ENCODE data around the gene LMO7.
"Not testable (repeated sequence)": the region's sequence is repeated elsewhere in the genome, so short reads cannot be mapped to it uniquely, and the experiment has no call there.

The LMO7 gene

DNA sequence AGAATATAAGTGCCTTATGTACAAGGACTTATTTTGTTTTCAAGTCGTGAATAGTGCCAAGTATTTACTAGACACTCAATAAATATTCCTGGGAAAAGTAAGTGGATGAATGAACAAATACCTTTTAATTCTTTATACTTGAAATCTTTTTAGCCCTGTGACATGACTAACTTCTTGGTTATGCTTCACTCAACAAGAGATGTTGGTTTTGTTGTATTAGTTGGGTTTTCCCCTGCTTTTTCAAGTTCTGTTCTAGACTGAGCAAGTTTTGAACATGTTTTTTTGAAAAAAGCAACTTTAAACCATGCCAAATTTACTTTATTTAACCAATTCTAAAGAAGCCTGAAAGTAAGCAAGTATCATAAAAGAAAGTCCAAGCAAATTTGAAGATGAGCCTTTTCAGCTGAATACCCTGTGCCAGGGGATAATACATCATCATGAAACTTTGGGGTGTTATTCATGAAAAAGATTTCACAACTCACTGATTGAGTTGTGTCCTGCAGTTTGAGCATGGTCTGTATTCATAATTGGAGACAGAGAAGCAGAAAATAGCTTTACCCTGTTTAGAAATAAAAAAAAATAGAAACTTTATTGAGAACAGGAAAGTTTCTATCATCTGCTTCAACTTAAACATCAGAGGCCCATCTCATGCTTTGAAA is 11.1 kb downstream of the LMO7 start:
- DNase-seq (ENCODE audit: low spot score), result peak; percentile 20
- FAIRE-seq, result peak; percentile 83

DNA sequence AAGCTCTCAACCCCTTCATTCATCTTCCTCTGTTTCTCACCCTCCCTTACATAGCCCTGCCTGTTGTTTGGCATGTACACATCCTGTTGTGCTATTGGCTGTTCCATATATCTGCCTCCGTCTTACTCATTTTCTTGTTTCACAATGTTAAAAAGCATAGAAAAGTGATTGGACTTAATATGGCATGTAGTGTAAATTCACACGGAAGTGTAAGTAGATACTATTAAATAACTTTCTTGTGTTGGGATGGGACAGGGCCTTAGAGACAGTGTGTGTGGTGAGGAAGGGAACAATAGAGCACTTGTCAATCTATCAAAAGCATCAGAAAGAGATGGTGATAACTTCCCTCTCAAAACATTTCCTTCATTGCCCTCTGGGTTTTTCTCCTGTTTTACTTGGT is 12.3 kb downstream of the LMO7 start:
- DNase-seq (ENCODE audit: low spot score), result no peak
- no peak for FAIRE-seq

DNA sequence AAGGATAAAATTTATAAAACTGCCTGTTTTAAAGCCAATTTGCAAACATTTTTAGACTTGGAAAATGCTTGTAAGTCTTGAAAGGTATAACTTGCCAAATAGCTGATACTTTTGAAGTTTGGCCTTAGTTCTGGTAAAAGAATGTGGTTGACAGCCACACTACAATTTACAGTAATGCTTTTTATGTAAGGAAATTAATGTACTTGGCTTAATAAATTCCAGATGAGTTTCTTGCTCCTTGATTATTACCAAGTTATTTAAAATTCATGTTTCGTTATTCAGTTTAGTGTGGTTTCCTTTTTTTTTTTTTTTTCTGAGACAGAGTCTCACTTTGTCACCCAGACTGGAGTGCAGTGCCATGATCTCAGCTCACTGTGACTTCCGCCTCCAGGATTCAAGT is 14.9 kb downstream of the LMO7 start:
- FAIRE-seq, result no peak
- DNase-seq (ENCODE audit: low spot score), result no peak

DNA sequence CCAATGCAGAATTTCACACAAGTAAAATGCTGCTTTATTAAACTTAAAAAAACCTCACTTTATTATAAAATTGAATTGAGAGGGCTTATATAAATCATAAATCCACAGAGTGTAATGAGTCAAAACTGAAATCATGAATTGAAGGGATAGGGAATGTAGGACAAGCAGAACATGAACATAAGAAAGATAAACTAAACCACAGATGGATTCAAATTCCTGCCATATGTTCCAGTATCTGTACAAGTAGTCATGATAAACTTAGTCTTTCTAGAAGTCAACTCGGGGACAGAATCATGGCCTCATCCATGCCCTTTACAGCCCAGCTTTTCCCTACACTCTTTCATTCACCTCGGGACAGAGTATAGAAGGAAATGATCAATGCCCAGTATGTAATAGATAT is 16.6 kb downstream of the LMO7 start:
- no peak for DNase-seq (ENCODE audit: low spot score)
- no peak for FAIRE-seq

DNA sequence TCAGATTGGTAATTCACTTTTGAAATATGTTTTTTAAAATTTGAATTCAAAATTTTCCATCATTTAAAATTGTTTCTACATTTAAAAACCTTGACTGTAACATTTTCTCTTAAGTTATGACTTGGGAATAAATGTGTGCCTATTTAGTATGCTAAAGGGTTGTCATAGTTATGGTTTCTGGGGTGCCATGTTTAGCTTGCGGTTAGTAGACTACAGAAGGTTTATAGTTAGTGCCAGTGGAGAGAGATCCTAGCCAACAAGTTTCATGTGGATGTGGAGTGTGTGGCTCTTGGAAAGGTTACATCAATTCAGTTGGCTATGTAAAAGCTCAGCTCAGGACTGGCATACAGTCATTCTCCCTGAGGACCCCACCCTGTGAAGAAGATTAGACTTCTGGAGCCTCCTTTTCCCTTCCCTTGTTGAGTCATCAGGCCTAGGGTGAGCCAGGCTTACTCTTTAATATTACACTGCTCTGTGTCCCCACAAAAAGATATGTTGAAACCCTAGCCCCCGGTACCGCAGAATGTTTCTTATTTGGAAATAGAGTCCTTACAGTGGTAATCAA is 20.4 kb downstream of the LMO7 start:
- DNase-seq (ENCODE audit: low spot score) (no peak), FAIRE-seq (no peak)

DNA sequence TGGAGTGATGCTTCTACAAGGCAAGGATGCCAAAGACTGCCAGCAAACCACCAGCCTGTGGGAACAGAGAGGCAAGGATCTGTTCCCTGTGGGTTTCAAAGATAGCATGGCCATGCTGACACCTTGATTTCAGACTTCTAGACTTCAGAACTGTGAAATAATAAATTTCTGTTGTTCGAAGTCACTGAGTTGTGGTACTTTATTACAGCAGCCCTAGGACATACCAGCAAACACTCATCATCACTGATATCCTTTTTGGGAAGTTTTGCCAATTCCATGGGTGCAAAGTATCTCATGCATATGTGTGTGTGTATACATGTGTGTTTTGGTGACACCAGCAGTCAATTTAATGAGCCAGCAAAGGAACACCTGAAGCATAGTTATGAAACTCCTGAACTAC is 21.0 kb downstream of the LMO7 start:
- FAIRE-seq (no peak), DNase-seq (ENCODE audit: low spot score) (no peak)

DNA sequence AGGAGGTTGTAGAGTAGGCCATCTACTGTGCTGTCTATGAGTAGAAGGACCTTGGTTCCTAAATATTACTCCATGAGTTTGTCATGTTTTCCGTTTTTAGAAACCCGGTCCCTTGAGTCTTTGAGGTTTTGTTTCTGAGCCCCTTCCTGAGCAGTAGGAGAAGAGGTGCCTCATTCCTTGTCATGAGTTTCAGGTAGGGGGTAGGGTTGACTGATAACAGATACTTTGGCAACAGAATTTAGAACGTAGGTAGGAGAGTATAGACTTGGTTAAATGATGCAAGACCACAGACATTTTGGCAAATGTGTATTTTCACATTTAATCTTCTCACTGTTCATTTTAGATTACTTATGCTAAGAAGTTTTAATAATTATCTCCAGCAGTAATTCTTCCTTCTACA is 24.6 kb downstream of the LMO7 start:
- DNase-seq (ENCODE audit: low spot score) (no peak), FAIRE-seq (no peak)

DNA sequence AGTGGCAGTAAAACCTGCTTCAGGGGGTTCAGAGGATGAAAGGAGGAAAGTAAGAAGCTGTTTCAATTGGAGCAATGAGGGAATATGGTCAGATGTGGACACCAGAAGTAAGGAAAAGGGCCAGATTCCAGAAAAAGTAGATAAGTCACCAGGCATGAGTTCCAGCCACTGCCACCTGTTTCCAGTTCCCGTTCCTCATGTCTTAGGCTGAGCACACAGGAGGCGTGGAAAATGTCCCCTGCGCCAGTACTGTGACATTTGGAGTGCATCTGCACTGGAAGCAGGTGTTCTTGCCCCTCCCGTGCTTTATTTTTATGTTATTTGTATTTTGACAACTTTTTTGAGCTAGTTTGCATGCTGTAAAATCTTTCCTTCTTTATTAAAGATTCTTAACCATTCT is 25.3 kb downstream of the LMO7 start:
- no peak for FAIRE-seq
- no peak for DNase-seq (ENCODE audit: low spot score)

DNA sequence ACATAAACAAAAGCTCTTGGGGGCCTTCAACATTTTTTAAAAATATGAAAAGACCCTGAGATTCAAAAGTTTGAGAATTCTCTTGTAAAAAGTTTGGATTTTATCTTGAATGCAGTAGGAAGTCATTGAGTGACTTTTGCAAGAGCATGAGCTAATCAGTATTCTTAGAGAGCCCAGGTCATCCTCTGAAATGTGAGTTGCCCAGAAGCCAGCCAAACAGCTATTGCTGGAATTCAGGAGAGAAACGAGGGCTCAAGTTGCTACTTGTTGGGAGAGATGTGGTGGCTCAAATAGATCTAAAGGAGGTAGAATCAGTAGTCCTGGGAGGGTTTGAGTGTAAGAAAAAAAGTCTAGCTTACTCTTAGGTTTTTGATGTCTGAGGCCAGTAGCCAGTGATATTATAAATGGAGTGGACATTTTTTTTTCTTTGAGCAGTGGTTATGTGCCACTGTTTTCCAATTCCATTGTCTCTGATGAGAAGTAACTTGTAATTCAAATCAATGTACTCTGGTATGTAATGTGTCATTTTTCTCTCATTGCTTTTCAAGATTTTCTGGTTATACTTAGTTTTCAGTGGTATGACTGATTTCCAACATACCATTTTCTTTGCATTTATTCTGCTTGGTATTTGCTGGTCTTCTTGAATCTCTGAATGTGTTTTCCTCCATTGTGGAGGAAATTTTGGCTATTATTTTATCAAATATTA is 30.7 kb downstream of the LMO7 start:
- DNase-seq (ENCODE audit: low spot score), result no peak
- no peak for FAIRE-seq

DNA sequence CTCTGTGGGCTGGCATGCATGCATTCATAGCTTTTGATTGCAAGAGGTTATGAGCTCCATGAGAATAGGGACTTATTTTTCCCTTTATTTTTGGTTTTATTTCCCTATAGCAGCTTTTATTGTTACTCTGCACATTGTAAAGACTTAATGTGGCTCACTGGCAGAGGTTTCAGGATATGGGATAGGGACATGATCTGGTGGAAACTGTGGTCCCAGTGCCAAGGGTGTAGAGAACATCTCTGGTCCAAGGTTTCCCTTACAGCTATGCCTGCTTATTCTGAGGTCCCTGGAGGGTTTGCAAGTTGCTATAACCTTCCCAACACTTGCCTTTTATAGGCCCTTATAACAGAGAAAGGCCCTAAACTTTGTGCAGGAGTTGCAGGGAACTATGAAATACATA is 33.6 kb downstream of the LMO7 start:
- no peak for FAIRE-seq
- DNase-seq (ENCODE audit: low spot score), result no peak

DNA sequence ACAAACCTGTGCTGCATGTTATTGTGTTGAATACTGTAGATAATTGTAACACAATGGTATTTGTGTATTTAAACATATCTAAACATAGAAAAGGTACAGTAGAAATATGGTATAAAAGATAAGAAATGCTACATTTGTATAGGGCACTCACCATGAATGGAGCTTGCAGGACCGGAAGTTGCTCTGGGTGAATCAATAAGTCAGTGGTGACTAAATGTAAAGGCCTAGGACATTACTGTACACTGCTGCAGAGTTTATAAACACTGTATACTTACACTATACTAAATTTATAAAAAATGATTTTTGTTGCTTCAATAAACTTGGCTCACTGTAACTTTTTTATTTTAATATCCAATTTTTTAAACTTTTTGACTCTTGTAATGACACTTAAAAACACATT is 34.4 kb downstream of the LMO7 start:
- FAIRE-seq (no peak), DNase-seq (ENCODE audit: low spot score) (no peak)

DNA sequence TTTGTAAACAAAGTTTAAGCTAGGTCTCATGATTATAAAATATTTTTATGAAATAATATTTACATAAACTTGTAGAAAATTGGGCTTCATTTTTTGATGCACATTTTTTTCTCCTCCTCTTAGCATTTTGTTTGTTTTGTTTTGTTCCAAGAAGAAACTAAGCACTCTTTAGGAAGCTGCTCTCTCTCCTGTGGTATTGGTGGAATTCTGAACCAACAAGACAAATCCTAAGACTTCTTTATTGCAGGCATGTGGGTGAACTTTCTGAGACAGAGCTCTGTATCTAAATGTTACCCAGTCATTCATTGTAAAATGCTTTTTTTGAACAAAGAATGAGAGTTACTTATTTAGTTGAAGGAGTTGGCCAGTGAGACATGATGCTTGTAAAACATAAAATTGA is 39.3 kb downstream of the LMO7 start:
- no peak for DNase-seq (ENCODE audit: low spot score)
- no peak for FAIRE-seq

DNA sequence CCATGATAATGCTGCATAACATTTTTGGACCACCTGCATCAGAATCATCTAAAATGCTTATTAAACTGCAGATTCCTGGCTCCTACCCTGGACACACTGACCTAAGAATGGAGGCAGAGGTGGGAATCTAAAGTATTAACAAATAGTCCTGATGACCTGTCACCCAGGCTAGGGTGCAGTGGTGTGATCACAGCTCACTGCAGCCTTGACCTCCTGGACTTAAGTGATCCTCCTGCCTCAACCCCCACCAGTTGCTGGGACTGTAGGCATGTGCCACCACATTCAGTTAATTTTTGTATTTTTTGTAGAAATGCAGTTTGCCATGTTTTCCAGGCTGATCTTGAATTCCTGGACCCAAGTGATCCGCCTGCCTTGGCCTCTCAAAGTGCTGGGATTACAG is 43.3 kb downstream of the LMO7 start:
- FAIRE-seq (no peak), DNase-seq (ENCODE audit: low spot score) (no peak)

DNA sequence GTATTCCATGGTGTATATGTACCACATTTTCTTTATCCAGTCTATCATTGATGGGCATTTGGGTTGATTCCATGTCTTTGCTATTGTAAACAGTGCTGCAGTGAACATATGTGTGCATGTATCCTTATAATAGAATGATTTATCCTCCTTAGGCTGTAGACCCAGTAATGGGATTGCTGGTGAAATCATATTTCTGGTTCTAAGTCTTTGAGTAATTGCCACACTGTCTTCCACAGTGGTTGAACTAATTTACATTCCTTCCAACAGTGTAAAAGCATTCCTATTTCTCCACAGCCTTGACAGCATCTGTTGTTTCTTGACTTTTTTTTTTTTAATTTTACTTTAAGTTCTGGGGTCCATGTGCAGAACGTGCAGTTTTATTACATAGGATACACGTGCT is 44.1 kb downstream of the LMO7 start:
- FAIRE-seq; DNase-seq (ENCODE audit: low spot score): not testable (repeated sequence)

DNA sequence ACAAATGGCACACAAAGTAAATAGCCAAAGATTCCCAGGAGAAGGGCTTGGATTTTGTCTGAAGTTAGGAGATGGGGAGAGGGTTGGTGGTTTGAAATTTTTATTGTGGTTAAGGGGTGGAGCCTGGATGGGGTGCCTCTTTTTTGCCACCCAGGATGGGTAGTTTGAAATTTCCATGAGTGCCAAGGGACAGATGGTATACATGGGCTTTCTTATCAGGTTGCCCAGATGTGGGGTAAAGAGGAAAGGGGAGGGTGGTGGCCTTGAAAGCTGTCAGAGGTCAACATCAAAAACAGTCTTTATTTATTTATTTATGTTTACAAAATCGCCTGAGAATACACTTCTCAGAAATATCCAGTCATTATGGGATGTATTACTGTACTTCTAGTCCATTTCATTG is 46.2 kb downstream of the LMO7 start:
- FAIRE-seq, result no peak
- DNase-seq (ENCODE audit: low spot score), result no peak

DNA sequence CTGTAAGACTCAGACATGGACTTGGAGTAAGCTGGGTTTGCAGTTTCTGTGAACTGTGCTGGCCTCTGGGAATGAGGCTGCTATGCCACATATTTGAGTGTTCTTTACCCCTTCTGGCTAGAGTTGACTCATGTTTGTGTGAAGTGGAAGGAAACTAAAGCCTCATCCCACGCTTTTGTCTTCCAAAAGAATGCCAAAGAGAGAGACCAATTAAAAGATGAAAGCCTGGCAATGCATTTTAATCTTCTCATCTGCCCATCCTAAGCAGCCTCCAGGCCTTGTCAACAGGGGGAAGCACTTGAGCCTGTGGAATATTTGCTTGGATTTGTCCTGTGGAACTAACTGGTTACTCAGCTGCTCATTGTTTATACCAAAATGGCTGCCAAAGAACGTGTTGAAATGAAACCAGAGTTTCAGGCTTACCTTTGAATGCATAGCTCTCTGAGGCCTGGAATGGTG is 49.1 kb downstream of the LMO7 start:
- no peak for FAIRE-seq
- DNase-seq (ENCODE audit: low spot score), result peak; percentile 15

DNA sequence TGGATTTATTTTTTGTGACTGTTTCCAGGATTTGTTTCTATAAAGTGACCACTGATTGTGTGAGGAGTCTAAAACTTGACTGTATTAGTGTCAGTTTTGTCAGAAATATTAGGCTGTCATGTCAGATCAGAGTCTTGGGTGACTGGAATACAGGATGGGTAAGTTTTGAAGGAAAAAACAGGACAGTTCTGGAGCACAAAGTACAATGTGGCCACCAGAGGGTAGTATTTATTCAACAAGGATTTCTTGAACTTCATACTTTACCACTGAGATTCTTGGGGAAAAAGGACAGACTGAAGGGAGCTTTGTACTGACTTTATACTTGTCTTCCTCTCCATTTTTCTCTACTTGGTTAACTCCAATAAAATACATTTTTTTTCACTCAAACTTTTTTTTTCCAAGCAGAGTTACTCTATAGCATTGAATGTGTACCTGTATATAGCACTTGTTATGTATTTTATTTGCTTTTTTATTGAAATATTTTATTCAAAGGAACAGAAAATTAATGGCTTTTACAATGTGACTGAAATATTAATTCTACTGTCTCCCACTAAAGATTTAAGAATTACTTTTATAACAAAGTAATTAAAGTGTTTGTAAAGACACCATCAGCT is 51.1 kb downstream of the LMO7 start:
- peak; percentile 14 for DNase-seq (ENCODE audit: low spot score)
- FAIRE-seq, result no peak

DNA sequence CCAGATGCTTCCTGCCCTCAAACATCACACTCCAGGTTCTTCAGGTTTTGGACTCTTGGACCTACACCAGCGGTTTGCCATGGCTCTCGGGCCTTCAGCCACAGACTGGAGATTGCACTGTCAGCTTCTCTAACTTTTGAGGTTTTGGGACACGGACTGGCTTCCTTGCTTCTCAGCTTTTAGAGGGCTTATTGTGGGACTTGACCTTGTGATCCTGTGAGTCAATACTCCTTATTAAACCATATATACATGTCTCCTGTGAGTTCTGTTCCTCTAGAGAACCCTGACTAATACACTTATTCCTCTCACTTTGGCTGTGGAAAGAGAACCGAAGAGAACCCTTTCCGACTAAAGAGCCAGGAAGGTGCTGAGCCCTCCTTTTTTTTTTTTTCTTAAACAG is 53.6 kb downstream of the LMO7 start:
- FAIRE-seq, result no peak
- no peak for DNase-seq (ENCODE audit: low spot score)

DNA sequence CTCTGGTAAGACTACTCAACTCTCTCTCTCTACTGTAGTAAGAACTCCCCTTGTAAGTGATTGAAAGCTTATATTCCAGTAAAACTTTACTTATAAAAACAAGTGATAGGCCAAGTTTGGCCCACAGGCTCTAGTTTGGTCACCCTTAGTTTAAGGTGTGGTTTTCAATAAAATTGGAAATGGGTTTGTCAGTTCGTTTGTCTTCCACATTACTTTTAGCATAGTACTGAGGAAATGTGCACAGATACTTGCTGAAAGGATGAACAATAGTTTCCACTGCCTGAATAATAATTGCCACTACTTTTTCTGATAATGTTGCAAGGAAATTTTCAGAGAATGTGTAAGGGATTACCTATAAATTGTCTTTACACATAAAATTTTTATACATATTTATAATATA is 54.5 kb downstream of the LMO7 start:
- DNase-seq (ENCODE audit: low spot score) (no peak), FAIRE-seq (no peak)

DNA sequence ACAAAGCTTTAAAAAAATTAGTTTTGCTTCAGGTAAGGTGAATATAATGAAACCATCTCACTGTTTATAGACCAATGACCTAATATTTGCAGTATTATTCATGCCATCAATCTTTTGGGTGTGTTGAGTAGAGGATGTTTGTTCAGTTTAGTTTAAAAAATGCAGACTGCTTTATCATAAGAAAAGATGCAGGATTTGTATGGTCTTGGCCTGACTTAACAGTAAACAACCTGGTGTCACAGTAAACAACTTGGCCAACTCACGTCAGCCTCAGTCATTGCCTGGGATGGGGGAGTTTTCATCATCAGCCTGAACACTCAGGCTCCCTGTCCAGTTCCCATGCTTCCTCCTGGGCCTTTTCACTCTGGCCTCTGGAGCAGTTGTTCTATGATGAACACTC is 55.1 kb downstream of the LMO7 start:
- FAIRE-seq (no peak), DNase-seq (ENCODE audit: low spot score) (no peak)

DNA sequence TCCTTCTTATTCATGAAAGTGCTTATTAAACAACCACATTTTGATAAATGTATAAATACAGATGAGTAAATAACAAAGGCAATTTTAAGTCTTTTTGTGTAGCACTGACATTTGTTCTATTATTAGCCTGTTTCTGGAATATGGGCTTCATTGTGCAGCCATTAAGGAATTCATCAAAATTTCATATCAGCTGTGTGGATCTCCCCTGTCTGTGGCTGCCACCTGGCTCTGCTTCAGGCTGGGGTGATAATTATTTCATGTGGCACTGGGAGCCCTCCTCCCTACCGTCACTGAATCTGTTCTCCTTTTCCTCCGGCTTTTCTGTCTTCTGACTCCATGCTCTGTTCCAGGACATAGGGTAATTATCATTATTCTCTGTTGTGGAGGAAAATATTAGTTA is 57.1 kb downstream of the LMO7 start:
- no peak for DNase-seq (ENCODE audit: low spot score)
- FAIRE-seq, result no peak

DNA sequence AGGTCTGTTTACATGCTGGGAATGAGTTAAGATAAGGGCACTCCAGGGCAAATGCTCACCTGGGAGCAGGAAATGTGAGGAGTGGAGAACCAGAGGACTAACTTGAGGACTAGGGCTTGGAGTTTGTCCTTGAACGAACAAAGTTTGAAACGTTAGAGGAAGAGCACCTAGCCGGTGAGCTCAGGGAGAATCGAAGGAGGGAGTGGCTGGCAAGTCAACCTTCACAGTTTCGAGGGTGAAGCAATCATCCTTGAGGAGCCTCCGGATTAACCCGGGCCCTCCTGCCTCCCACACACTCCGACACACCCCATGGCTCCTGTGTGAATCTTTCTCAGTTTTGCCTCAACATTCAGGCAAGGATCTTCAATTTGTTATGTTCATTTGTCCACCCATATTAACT is 58.6 kb downstream of the LMO7 start:
- DNase-seq (ENCODE audit: low spot score), result no peak
- no peak for FAIRE-seq

DNA sequence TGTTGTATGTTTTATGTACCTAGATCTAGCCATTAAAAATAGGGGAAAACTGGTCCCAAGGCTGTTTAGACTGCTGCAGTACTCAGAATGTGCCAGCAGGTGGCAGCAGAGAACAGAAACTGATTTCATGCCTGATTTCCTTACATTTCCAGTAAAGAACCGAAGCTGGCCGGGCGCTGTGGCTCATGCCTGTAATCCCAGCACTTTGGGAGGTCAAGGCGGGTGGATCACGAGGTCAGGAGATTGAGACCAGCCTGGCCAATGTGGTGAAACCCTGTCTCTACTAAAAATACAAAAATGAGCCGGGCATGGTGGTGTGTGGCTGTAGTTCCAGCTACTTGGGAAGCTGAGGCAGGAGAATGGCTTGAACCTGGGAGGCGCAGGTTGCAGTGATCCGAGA is 59.8 kb downstream of the LMO7 start:
- DNase-seq (ENCODE audit: low spot score), result peak; percentile 44
- peak; percentile 27 for FAIRE-seq
